NB4 (cell line): ENCODE data around the gene TNXB.

Experiments used
- MYC ChIP-seq: IDR thresholded peaks from 2 replicates; pipeline ENCODE4 v1.6.1; 2011; ENCODE audit warnings: low read depth, low read length
- POLR2A ChIP-seq: IDR thresholded peaks from 2 replicates; pipeline ENCODE4 v1.6.1; 2011; ENCODE audit warnings: mild to moderate bottlenecking; ENCODE audit not compliant: insufficient read length; ENCODE audit errors: extremely low read depth
- TF ChIP-seq, protein P1 (sequence below): IDR thresholded peaks from one replicate; pipeline ENCODE4 v1.5.1; 2012; ENCODE audit warnings: low read depth, low read length
- TF ChIP-seq, protein P2 (sequence below): IDR thresholded peaks from 2 replicates; pipeline ENCODE4 v1.6.1; 2011; ENCODE audit warnings: low read depth, low read length

DNA sequence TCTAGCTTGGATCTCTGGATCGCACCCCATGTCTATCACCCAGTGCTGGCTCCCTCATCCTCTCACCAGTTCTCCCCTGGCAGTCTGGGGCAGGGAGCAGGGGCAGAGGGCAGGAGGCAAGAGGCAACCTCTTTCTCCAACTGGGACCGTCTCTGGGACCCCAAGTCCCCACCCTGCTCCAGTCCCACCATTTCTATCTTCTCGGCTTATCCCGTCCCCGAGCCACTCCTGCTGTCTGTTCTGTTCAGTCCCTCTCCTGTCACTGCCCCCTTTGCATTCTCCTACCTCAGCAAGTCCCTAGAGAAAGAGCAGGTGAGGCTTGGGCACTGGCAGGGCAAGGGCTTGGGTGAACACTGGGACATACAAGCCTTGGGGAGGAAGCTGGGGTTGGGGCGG is 625 bp upstream of the TNXB start:
- TF ChIP-seq, protein P1, sequence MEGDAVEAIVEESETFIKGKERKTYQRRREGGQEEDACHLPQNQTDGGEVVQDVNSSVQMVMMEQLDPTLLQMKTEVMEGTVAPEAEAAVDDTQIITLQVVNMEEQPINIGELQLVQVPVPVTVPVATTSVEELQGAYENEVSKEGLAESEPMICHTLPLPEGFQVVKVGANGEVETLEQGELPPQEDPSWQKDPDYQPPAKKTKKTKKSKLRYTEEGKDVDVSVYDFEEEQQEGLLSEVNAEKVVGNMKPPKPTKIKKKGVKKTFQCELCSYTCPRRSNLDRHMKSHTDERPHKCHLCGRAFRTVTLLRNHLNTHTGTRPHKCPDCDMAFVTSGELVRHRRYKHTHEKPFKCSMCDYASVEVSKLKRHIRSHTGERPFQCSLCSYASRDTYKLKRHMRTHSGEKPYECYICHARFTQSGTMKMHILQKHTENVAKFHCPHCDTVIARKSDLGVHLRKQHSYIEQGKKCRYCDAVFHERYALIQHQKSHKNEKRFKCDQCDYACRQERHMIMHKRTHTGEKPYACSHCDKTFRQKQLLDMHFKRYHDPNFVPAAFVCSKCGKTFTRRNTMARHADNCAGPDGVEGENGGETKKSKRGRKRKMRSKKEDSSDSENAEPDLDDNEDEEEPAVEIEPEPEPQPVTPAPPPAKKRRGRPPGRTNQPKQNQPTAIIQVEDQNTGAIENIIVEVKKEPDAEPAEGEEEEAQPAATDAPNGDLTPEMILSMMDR = no peak
- TF ChIP-seq POLR2A (no peak), MYC (no peak)
- TF ChIP-seq, protein P2, sequence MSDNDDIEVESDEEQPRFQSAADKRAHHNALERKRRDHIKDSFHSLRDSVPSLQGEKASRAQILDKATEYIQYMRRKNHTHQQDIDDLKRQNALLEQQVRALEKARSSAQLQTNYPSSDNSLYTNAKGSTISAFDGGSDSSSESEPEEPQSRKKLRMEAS = no peak
